Mammary epithelial cell (primary cell): ENCODE data around the gene ATN1.

Experiments used
- EZH2 ChIP-seq: IDR thresholded peaks from 2 replicates; pipeline ENCODE4 v1.6.1; 2012; ENCODE audit warnings: low read length, inconsistent platforms, borderline replicate concordance
- TF ChIP-seq, protein P1 (sequence below), 2 donors: IDR thresholded peaks in 1 of 2; conservative IDR thresholded peaks in 1 of 2; 2 replicates each; pipeline ENCODE4 v1.5.1; 2011 to 2012; ENCODE audit warnings: inconsistent platforms in 2 of 2, low read length in 2 of 2, mild to moderate bottlenecking in 2 of 2, control low read depth in 1 of 2, low read depth in 1 of 2; ENCODE audit not compliant: insufficient read depth in 1 of 2; ENCODE audit errors: extremely low read depth in 1 of 2

- TF ChIP-seq, protein P1, sequence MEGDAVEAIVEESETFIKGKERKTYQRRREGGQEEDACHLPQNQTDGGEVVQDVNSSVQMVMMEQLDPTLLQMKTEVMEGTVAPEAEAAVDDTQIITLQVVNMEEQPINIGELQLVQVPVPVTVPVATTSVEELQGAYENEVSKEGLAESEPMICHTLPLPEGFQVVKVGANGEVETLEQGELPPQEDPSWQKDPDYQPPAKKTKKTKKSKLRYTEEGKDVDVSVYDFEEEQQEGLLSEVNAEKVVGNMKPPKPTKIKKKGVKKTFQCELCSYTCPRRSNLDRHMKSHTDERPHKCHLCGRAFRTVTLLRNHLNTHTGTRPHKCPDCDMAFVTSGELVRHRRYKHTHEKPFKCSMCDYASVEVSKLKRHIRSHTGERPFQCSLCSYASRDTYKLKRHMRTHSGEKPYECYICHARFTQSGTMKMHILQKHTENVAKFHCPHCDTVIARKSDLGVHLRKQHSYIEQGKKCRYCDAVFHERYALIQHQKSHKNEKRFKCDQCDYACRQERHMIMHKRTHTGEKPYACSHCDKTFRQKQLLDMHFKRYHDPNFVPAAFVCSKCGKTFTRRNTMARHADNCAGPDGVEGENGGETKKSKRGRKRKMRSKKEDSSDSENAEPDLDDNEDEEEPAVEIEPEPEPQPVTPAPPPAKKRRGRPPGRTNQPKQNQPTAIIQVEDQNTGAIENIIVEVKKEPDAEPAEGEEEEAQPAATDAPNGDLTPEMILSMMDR (conservative IDR thresholded peaks at IDR 0.05 in 1 of 2, IDR thresholded peaks at IDR 0.05 in 1 of 2; ENCODE audit: extremely low read depth in 1 of 2, insufficient read depth in 1 of 2, low read depth in 1 of 2, low read length in 2 of 2), result no peak
- TF ChIP-seq EZH2, result no peak
Measured at GRCh38 chr12:6921539-6921938, 6.2 kb upstream of the ATN1 start.
